ENCODE data around the gene SMIM1. TPM values are rescaled to one million over a fixed set of nuclear protein-coding genes. Genes with fewer than 3 reads are reported as not detected.

SMIM1 gene
- total RNA-seq, 1 experiment from 2014 or later, result 5.5 TPM

DNA sequence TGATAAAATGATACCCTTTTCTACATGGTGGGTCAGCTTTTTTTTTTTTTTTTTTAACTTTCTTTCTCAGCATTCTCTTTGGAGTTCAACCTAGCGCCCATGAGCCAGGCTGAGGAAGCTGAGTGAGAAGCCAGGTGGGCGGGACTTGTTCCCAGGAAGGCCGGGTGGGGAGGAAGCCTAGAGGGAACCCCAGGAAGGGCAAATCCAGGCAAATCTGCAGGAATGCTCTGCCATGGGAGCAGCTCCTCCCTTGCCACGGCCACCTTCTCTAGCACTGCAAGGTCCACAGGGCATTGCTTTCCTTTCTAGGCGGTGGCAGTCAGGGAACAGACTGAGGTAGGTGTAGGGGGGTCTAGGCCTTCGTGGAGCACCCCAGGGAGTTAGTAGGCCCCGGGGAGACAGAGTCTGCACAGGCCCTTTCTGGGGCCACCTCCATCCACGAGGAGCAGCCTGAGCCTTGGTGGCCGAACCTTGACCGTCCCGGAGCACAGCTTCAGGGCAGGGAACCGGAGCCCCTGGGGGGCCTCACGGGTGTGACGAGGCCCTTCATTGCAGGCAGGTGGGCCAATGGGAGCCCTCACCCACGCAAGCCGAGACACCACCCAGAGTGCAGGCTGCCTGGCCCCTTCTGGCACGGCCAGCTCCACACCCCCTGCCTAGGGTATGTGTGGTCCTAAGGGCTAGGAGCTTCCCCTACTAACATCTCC is 38.5 kb upstream of the SMIM1 start:
- Histone ChIP-seq H3K4me2 (ENCODE audit: low read length) (no peak overlapping the region), H4K20me1 (ENCODE audit: insufficient read depth) (no peaks in the 10 kb centered on the region), H3K9me3 (ENCODE audit: control insufficient read depth in 1 of 2, insufficient read depth in 1 of 2, low read depth in 1 of 2, low read length in 2 of 2) (no peaks in the 10 kb centered on the region), H3K9ac (ENCODE audit: low read length) (no peak overlapping the region), H2AFZ (ENCODE audit: low read depth, low read length, poor library complexity, severe bottlenecking) (no peak overlapping the region), H3K79me2 (ENCODE audit: insufficient read depth, low read length) (no peaks in the 10 kb centered on the region), H3K9me2 (ENCODE audit: insufficient read depth) (no peaks in the 10 kb centered on the region), H3K4me1 (ENCODE audit: control insufficient read depth in 1 of 2, insufficient read depth in 2 of 2, low read length in 2 of 2) (no peaks in the 10 kb centered on the region), H3K27ac (ENCODE audit: low read depth, low read length) (no peak overlapping the region), H3K36me3 (ENCODE audit: control insufficient read depth in 1 of 2, insufficient read depth in 2 of 2, low read length in 2 of 2) (no peaks in the 10 kb centered on the region), H3K4me3 (replicated peaks in 1 of 2; ENCODE audit: low read depth in 1 of 2, low read length in 2 of 2) (no peak overlapping the region), H3K27me3 (ENCODE audit: insufficient read depth, low read length) (no peaks in the 10 kb centered on the region)
- intact Hi-C loops (cut with micrococcal nuclease), result no loop called here
- no peak for TF ChIP-seq EZH2phosphoT487 (IDR thresholded peaks at IDR 0.05; ENCODE audit: borderline replicate concordance)
- no peak for TF ChIP-seq YY1 (IDR thresholded peaks at IDR 0.05; ENCODE audit: extremely low read depth, insufficient replicate concordance, low read depth, low read length)
- TF ChIP-seq CBX3 (IDR thresholded peaks at IDR 0.05; ENCODE audit: low read depth), result no peak
- TF ChIP-seq POLR2A (IDR thresholded peaks at IDR 0.05; ENCODE audit: borderline replicate concordance, extremely low read depth, insufficient read depth, insufficient read length), result no peak
- TF ChIP-seq, protein P1, sequence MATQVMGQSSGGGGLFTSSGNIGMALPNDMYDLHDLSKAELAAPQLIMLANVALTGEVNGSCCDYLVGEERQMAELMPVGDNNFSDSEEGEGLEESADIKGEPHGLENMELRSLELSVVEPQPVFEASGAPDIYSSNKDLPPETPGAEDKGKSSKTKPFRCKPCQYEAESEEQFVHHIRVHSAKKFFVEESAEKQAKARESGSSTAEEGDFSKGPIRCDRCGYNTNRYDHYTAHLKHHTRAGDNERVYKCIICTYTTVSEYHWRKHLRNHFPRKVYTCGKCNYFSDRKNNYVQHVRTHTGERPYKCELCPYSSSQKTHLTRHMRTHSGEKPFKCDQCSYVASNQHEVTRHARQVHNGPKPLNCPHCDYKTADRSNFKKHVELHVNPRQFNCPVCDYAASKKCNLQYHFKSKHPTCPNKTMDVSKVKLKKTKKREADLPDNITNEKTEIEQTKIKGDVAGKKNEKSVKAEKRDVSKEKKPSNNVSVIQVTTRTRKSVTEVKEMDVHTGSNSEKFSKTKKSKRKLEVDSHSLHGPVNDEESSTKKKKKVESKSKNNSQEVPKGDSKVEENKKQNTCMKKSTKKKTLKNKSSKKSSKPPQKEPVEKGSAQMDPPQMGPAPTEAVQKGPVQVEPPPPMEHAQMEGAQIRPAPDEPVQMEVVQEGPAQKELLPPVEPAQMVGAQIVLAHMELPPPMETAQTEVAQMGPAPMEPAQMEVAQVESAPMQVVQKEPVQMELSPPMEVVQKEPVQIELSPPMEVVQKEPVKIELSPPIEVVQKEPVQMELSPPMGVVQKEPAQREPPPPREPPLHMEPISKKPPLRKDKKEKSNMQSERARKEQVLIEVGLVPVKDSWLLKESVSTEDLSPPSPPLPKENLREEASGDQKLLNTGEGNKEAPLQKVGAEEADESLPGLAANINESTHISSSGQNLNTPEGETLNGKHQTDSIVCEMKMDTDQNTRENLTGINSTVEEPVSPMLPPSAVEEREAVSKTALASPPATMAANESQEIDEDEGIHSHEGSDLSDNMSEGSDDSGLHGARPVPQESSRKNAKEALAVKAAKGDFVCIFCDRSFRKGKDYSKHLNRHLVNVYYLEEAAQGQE (IDR thresholded peaks at IDR 0.05; ENCODE audit: low read depth), result no peak
- TF ChIP-seq CEBPB (IDR thresholded peaks at IDR 0.05; ENCODE audit: low read depth), result no peak
- TF ChIP-seq SRF (IDR thresholded peaks at IDR 0.05; ENCODE audit: low read depth), result no peak
- no peak for TF ChIP-seq ZFX (IDR thresholded peaks at IDR 0.05)
- no peak for TF ChIP-seq SIN3A (IDR thresholded peaks at IDR 0.05; ENCODE audit: low read depth)
- TF ChIP-seq EZH2 (IDR thresholded peaks at IDR 0.05), result no peak
- TF ChIP-seq ELF1 (IDR thresholded peaks at IDR 0.05; ENCODE audit: borderline replicate concordance, low read depth), result no peak
- TF ChIP-seq ZBTB33 (IDR thresholded peaks at IDR 0.05; ENCODE audit: extremely low read depth, insufficient replicate concordance, low read length), result no peak
- TF ChIP-seq POLR2AphosphoS5 (IDR thresholded peaks at IDR 0.05; ENCODE audit: low read depth, low read length), result no peak
- no peak for TF ChIP-seq EGR1 (IDR thresholded peaks at IDR 0.05; ENCODE audit: low read depth)
- TF ChIP-seq MAX (IDR thresholded peaks at IDR 0.05), result no peak
- RAD21 ChIA-PET (ENCODE audit: low non-redundant PET in 1 of 2, low total read pairs in 2 of 2, uncharacterized antibody in 2 of 2, unreplicated experiment in 2 of 2), result no interaction called here
- DNase-seq (ENCODE audit: low read depth, low spot score), result no peak
- no peak for ATAC-seq
- no TSS peak for BruUV-seq (replicated peaks)
- POLR2A ChIA-PET, result no interaction called here
- CTCF ChIA-PET, result interaction anchor here (1.8 kb wide), 1 partner anchor 9 kb away, joined by 5 read pairs; no protein-coding TSS in a partner anchor
